GM21423 (cell line): ENCODE results near the gene IDUA.
"Not testable (repeated sequence)": the region's sequence is repeated elsewhere in the genome, so short reads cannot be mapped to it uniquely, and the experiment has no call there.

Experiments used
- ATAC-seq: cut with Tn5 transposase; IDR thresholded peaks from one replicate; pipeline ENCODE4 v1.9.1; 2021; ENCODE audit warnings: mild to moderate bottlenecking, moderate library complexity; ENCODE audit not compliant: unreplicated experiment

IDUA gene

GRCh38 chr4:966266-967112 is 20.4 kb upstream of the IDUA start:
- no peak for ATAC-seq

DNA sequence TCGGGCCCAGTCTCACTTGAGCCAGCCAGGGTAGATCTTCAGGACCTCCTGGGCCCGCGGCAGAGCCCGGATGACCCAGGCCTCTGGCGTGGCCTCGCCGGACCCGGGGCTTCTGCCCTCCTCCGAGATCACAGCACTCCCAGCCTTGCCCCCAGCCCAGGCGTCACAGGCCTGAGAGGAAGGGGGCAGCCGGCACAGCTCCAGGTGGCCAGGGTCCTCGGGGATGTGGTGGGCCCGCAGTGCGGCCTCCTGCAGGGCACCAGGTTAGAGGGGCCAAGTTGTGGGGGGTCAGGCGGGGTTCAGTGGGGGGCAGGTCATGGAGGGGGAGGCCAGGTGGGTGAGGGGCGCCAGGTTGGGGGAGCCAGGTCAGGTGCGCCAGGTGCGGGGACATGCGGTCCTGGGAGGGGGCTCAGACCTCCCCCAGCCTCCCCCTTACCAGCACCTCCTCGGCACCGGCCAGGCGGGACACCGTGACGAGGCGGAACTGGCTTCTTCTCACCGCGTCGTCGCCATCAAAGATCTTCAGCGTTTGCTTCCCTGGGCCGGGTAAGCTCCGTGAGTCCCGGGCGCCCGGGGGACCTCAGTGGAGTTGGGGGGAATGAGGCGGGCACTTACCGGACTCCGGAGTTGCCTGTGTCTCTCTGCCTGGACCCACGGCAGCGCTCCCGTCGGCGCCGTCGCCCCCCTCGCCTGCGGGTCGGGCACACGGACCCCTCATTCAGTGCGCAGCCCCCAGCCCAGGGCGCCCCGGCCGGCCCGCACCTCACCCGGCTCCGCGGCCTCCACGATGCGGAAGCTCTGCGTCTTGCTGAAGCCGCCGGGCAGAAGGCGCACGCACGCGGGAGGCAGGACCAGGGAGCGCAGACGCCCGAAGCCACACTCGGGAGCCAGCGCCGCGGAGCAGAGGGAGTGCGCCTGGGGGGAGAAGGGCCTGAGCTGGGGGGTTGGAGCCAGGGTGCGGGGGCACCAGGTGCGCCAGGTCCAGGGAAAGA is 19.4 kb upstream of the IDUA start:
- no peak for ATAC-seq

- ATAC-seq, result no peak
Measured at GRCh38 chr4:968221-968620, 18.6 kb upstream of the IDUA start.

GRCh38 chr4:968621-969394 is 18.0 kb upstream of the IDUA start:
- ATAC-seq, result no peak

GRCh38 chr4:970046-970745 is 16.6 kb upstream of the IDUA start:
- no peak for ATAC-seq

GRCh38 chr4:970854-971520 is 15.9 kb upstream of the IDUA start:
- no peak for ATAC-seq

- ATAC-seq, result no peak
Measured at GRCh38 chr4:971666-972500, 15.0 kb upstream of the IDUA start.

GRCh38 chr4:972651-973424 is 14.0 kb upstream of the IDUA start:
- peak; percentile 38 for ATAC-seq

GRCh38 chr4:973431-974397 is 13.1 kb upstream of the IDUA start, which contains the start of gene DGKQ:
Gene DGKQ, minus strand, starts transcription at chr4:973569. Its CDS starts 87 bp downstream, at chr4:973482.
- ATAC-seq, result peak; percentile 64

- no peak for ATAC-seq
Measured at GRCh38 chr4:974668-975067, 12.2 kb upstream of the IDUA start.

DNA sequence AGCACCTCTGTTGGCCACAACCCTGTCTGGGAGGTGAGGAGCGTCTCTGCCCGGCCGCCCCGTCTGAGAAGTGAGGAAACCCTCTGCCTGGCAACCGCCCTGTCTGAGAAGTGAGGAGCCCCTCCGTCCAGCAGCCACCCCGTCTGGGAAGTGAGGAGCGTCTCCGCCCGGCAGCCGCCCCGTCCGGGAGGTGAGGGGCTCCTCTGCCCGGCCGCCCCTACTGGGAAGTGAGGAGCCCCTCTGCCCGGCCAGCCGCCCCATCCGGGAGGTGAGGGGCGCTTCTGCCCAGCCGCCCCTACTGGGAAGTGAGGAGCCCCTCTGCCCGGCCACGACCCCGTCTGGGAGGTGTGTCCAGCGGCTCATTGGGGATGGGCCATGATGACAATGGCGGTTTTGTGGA is 10.8 kb upstream of the IDUA start:
- not testable (repeated sequence) for ATAC-seq

- ATAC-seq, result no peak
Measured at GRCh38 chr4:978957-979701, 7.7 kb upstream of the IDUA start.

DNA sequence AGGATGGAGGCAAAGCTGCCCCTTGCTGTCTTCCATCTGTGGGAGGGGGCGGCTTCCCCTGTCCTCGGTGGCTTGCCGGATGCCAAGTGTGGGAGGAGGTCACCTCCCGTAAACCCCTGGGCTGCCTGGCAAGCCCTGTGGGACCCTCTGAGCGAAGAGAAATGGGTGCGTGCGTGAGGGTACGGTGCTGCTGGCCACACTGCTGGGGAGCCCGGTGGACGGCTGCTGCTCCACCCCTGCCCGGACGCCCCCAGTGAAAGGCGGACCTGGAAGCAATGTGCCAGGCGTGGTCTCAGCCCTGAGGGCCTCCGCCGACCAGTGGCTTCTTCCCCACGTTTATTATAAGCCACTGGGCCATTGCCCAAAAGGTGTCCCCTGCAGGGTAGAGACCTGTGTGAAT is 4.6 kb upstream of the IDUA start:
- no peak for ATAC-seq

- no peak for ATAC-seq
Measured at GRCh38 chr4:982814-983213, 4.0 kb upstream of the IDUA start.

DNA sequence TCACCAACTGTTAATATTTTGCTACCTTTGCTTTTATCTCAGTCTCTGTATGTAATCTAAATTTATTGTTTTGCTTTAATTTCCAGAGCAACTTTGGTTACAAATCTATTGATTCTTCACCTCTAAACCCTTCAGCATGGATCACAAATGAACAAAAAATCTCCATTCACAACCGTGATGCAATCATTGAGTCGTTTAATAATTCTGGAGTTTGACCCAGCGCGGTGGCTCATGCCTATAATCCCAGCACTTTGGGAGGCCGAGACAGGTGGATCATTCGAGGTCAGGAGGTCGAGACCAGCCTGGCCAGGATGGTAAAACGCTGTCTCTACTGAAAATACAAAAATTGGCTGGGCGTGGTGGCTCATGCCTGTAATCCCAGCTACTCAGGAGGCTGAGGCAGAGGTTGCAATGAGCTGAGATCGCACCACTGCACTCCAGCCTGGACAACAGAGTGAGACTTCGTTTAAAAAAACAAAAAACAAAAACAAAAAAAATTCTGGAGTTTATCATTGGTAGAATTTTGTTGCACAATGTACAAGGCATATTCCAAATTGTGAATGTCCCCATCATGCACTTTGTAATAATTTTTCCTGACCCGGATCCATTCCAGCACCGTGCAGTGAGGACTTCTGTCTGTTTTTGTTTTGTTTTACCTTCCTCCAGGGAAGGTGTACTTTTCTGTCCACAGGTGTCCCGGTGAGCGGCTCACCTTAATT is 2.3 kb upstream of the IDUA start:
- ATAC-seq, result no peak
